Neural cell (in vitro differentiated cells): ENCODE measurements around the gene G2E3. TPM values are rescaled to one million over a fixed set of nuclear protein-coding genes. Genes with fewer than 3 reads are reported as not detected.

Source experiments
- H2AFZ ChIP-seq: fragments of 200-600, 300-800 bp; sonication (generic), shearing (Covaris generic); 2 replicates; pipeline ENCODE4 v1.6.0; 2014; ENCODE audit warnings: low read depth, mild to moderate bottlenecking, antibody characterized with exemption, low read length, moderate library complexity
- H3F3A ChIP-seq: fragments of 200-600 bp; shearing (Covaris generic); 2 replicates; pipeline ENCODE4 v1.6.1; 2016; ENCODE audit warnings: mild to moderate bottlenecking, moderate library complexity, mixed read lengths, antibody characterized with exemption, low read length; ENCODE audit not compliant: insufficient read depth, poor library complexity, severe bottlenecking
- H3K27ac ChIP-seq: fragments of 200-600, 300-800 bp; sonication (generic), shearing (Covaris generic); 2 replicates; pipeline ENCODE4 v1.5.1; 2014; ENCODE audit warnings: mild to moderate bottlenecking, low read length, moderate library complexity
- H3K27me3 ChIP-seq: fragments of 300-800, 200-600 bp; sonication (generic), shearing (Covaris generic); 2 replicates; pipeline ENCODE4 v1.6.0; 2014; ENCODE audit warnings: mild to moderate bottlenecking, low read depth, low read length, moderate library complexity; ENCODE audit not compliant: insufficient read depth
- H3K36me3 ChIP-seq: fragments of 300-800, 200-600 bp; sonication (generic), shearing (Covaris generic); 2 replicates; pipeline ENCODE4 v1.5.1; 2014; ENCODE audit warnings: mild to moderate bottlenecking, antibody characterized with exemption, low read length, moderate library complexity; ENCODE audit not compliant: insufficient read depth
- H3K4me2 ChIP-seq: fragments of 300-800, 200-600 bp; sonication (generic), shearing (Covaris generic); 2 replicates; pipeline ENCODE4 v1.6.0; 2014; ENCODE audit warnings: mild to moderate bottlenecking, low read length
- H3K4me3 ChIP-seq: fragments of 300-800, 200-600 bp; sonication (generic), shearing (Covaris generic); 2 replicates; pipeline ENCODE4 v1.5.1; 2014; ENCODE audit warnings: mild to moderate bottlenecking, low read length, moderate library complexity
- H3K79me2 ChIP-seq: fragments of 200-600 bp; shearing (Covaris generic); replicated peaks from 2 replicates; pipeline ENCODE4 v1.6.0; 2014; ENCODE audit warnings: mild to moderate bottlenecking, low read length, moderate library complexity; ENCODE audit not compliant: insufficient read depth
- H3K9ac ChIP-seq: fragments of 300-800, 200-600 bp; sonication (generic), shearing (Covaris generic); 2 replicates; pipeline ENCODE4 v1.6.1; 2016; ENCODE audit warnings: mild to moderate bottlenecking, low read length, mixed read lengths
- H3K9me2 ChIP-seq: fragments of 200-600 bp; shearing (Covaris generic); 2 replicates; pipeline ENCODE4 v1.6.1; 2016; ENCODE audit warnings: mild to moderate bottlenecking, low read length, mixed read lengths; ENCODE audit not compliant: insufficient read depth
- H3K9me3 ChIP-seq: fragments of 200-600, 300-800 bp; sonication (generic), shearing (Covaris generic); 2 replicates; pipeline ENCODE4 v1.6.1; 2016; ENCODE audit warnings: mild to moderate bottlenecking, mixed run types, low read length, moderate library complexity, mixed read lengths
- H4K20me1 ChIP-seq: fragments of 200-600 bp; shearing (Covaris generic); 2 replicates; pipeline ENCODE4 v1.6.1; 2016; ENCODE audit warnings: mild to moderate bottlenecking, mixed run types; ENCODE audit not compliant: insufficient read depth
- EP300 ChIP-seq: fragments of 450-650 bp; conservative IDR thresholded peaks from 2 replicates; pipeline ENCODE4 v1.6.1; 2014; ENCODE audit warnings: antibody characterized with exemption, mild to moderate bottlenecking, moderate library complexity; ENCODE audit not compliant: poor library complexity, severe bottlenecking
- EZH2 ChIP-seq: fragments of 200-600, 300-800 bp; shearing (Covaris generic), sonication (generic); IDR thresholded peaks from 2 replicates; pipeline ENCODE4 v1.6.1; 2014; ENCODE audit warnings: antibody characterized with exemption, low read length, borderline replicate concordance, mild to moderate bottlenecking; ENCODE audit not compliant: insufficient read depth, poor library complexity, severe bottlenecking
- MXI1 ChIP-seq: fragments of 450-650 bp; conservative IDR thresholded peaks from 2 replicates; pipeline ENCODE4 v1.6.1; 2014; ENCODE audit warnings: antibody characterized with exemption, mild to moderate bottlenecking; ENCODE audit not compliant: poor library complexity, severe bottlenecking
- POLR2AphosphoS5 ChIP-seq: IDR thresholded peaks from 2 replicates; pipeline ENCODE4 v1.6.1; 2012
- RAD21 ChIP-seq: fragments of 450-650 bp; conservative IDR thresholded peaks from 2 replicates; pipeline ENCODE4 v1.6.1; 2014; ENCODE audit warnings: antibody characterized with exemption, mild to moderate bottlenecking, moderate library complexity
- SMC3 ChIP-seq: fragments of 450-650 bp; conservative IDR thresholded peaks from 2 replicates; pipeline ENCODE4 v1.6.1; 2014; ENCODE audit warnings: antibody characterized with exemption, mild to moderate bottlenecking, moderate library complexity; ENCODE audit not compliant: poor library complexity
- TAF1 ChIP-seq: IDR thresholded peaks from 2 replicates; pipeline ENCODE4 v1.6.1; 2012; ENCODE audit warnings: low read depth
- polyA plus RNA-seq: library from polyadenylated mRNA; depleted of rRNA; stranded (reverse); fragments of >200 nt; gene quantifications from 2 replicates; pipeline ENCODE4 v1.2.3, GENCODE V29; 2014
- TF ChIP-seq, protein P1 (sequence below): IDR thresholded peaks from 2 replicates; pipeline ENCODE4 v1.6.1; 2012; ENCODE audit warnings: borderline replicate concordance
- TF ChIP-seq, protein P2 (sequence below): fragments of 450-650 bp; IDR thresholded peaks from 2 replicates; pipeline ENCODE4 v1.5.1; 2014; ENCODE audit warnings: antibody characterized with exemption, mild to moderate bottlenecking, moderate library complexity; ENCODE audit not compliant: poor library complexity, severe bottlenecking

Gene G2E3
- polyA plus RNA-seq, 1 donor from 2014 or later = 35.4 TPM

DNA sequence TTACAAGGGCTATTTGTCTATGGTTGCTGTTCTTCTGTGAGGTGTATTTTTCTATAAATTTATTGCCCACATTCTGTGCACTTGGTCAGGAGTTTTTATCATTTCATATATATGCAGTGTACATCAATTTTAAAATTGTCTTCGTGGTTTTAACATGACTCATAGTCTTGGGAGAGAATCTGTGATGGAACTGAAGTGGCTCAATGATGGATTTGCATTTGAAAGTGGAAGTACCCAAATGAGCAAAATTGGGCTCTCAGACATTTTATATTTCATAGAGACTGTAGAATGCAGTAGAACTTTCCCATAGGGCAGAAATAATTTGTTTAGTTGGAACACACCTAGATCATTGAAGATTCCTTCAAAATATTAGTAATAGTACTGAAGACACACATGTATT lies 61.2 kb downstream of the G2E3 start:
- no peak overlapping the region for H3K9ac ChIP-seq
- TF ChIP-seq SMC3 (no peak), MXI1 (no peak), RAD21 (no peak), EP300 (no peak), POLR2AphosphoS5 (no peak), EZH2 (no peak), TAF1 (no peak)
- TF ChIP-seq, protein P1, sequence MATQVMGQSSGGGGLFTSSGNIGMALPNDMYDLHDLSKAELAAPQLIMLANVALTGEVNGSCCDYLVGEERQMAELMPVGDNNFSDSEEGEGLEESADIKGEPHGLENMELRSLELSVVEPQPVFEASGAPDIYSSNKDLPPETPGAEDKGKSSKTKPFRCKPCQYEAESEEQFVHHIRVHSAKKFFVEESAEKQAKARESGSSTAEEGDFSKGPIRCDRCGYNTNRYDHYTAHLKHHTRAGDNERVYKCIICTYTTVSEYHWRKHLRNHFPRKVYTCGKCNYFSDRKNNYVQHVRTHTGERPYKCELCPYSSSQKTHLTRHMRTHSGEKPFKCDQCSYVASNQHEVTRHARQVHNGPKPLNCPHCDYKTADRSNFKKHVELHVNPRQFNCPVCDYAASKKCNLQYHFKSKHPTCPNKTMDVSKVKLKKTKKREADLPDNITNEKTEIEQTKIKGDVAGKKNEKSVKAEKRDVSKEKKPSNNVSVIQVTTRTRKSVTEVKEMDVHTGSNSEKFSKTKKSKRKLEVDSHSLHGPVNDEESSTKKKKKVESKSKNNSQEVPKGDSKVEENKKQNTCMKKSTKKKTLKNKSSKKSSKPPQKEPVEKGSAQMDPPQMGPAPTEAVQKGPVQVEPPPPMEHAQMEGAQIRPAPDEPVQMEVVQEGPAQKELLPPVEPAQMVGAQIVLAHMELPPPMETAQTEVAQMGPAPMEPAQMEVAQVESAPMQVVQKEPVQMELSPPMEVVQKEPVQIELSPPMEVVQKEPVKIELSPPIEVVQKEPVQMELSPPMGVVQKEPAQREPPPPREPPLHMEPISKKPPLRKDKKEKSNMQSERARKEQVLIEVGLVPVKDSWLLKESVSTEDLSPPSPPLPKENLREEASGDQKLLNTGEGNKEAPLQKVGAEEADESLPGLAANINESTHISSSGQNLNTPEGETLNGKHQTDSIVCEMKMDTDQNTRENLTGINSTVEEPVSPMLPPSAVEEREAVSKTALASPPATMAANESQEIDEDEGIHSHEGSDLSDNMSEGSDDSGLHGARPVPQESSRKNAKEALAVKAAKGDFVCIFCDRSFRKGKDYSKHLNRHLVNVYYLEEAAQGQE = no peak
- TF ChIP-seq, protein P2, sequence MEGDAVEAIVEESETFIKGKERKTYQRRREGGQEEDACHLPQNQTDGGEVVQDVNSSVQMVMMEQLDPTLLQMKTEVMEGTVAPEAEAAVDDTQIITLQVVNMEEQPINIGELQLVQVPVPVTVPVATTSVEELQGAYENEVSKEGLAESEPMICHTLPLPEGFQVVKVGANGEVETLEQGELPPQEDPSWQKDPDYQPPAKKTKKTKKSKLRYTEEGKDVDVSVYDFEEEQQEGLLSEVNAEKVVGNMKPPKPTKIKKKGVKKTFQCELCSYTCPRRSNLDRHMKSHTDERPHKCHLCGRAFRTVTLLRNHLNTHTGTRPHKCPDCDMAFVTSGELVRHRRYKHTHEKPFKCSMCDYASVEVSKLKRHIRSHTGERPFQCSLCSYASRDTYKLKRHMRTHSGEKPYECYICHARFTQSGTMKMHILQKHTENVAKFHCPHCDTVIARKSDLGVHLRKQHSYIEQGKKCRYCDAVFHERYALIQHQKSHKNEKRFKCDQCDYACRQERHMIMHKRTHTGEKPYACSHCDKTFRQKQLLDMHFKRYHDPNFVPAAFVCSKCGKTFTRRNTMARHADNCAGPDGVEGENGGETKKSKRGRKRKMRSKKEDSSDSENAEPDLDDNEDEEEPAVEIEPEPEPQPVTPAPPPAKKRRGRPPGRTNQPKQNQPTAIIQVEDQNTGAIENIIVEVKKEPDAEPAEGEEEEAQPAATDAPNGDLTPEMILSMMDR = no peak
- no peaks in the 10 kb centered on the region for H3K36me3 ChIP-seq
- no peaks in the 10 kb centered on the region for H3K9me3 ChIP-seq
- H4K20me1 ChIP-seq = no peaks in the 10 kb centered on the region
- H3K9me2 ChIP-seq = no peaks in the 10 kb centered on the region
- peaks cover 30% of the 10 kb centered on the region for H3K79me2 ChIP-seq
- H3K27ac ChIP-seq = no peak overlapping the region
- H3F3A ChIP-seq = no peaks in the 10 kb centered on the region
- H3K27me3 ChIP-seq = no peaks in the 10 kb centered on the region
- H3K4me3 ChIP-seq = no peak overlapping the region
- no peak overlapping the region for H3K4me2 ChIP-seq
- no peak overlapping the region for H2AFZ ChIP-seq

- Histone ChIP-seq H3K9ac (peak overlapping the region; percentile 89), H3K9me2 (no peaks in the 10 kb centered on the region), H3K36me3 (no peaks in the 10 kb centered on the region), H3K27ac (peak overlapping the region; percentile 94), H3K27me3 (no peaks in the 10 kb centered on the region), H2AFZ (peak overlapping the region; percentile 83), H3K4me3 (peak overlapping the region; percentile 87), H3K79me2 (peaks cover 41% of the 10 kb centered on the region), H3F3A (no peaks in the 10 kb centered on the region), H4K20me1 (no peaks in the 10 kb centered on the region), H3K4me2 (peak overlapping the region; percentile 81), H3K9me3 (no peaks in the 10 kb centered on the region)
- no peak for TF ChIP-seq MXI1
- TF ChIP-seq, protein P1 = no peak
- TF ChIP-seq POLR2AphosphoS5 = no peak
- no peak for TF ChIP-seq EZH2
Measured at GRCh38 chr14:30621354-30621939, 62.5 kb downstream of the G2E3 start.
